ENCODE measurements around the gene ZER1.
"Not testable (repeated sequence)": the region's sequence is repeated elsewhere in the genome, so short reads cannot be mapped to it uniquely, and the experiment has no call there.

ZER1 gene

DNA sequence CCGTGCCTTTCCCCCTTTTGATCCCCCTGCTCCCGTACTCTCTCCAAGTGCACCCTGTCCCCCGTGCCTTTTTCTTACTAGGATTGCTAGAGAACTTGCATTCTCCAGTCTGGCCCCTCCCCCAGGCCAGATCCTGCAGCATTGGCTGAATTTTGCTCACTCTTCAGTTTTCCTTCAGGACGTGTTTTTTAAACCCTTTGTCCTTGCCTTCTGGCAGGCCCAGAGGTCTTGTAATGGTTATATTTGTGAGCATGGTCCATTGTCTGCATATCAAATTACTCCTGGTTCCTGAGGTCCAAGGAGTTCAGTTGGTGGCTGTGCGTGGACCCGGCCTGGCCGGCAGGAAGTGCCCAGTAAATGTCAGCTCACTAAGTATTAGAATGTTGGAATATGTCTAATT is 15.9 kb upstream of the ZER1 start:
- DNase-seq (ENCODE audit: low read depth, low spot score) = peak; percentile 22

DNA sequence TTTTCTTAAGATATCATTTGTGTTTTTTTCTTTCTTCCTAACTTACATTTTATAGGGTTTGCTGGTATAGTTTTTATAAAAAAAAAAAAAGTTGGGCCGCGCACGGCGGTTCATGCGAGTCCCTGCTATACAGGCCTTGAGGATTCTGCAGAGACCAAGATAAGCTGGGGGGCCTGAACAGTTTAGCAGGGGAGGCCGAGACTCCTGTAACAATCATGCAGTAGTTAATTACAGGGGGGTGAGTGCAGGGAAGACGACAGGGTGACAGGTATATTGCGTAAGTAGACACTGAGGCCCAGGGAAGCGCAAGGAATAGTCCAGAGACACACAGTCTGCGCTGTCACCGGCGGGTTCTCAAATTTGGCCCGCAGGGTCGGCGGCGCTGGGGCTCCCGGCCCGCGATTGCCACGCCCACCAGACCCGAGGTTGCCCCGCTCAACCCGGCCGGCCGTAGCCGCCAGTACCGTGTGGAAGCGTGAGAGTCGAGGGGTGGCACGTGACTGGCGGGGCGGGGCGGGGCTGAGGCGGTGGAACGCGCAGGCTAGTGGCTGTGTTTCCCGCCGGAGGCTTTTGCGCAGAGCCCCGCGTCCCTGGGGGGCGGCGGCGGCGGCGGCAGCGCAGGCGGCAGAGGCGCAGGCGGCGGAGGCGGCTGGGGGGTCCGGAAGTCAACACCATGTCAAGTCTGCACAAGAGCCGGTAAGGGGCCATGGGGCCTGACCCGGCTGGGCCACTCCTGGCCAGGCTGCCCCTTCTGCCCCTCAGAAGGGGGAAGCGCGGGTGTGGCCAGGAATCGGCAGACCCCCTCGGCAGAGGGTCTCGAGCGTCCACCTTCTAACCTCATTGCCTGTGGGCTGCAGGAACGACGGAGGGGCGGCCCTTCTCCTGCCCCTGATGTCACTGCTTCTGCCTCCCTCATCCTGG is 15.2 kb upstream of the ZER1 start, which contains the start of gene TBC1D13:
Gene TBC1D13 (plus strand): TSS at position 573 of the 921 bp plus-strand sequence. CDS start 101 bp downstream, at position 674.
- DNase-seq (ENCODE audit: low read depth, low spot score) = peak; percentile 93

DNA sequence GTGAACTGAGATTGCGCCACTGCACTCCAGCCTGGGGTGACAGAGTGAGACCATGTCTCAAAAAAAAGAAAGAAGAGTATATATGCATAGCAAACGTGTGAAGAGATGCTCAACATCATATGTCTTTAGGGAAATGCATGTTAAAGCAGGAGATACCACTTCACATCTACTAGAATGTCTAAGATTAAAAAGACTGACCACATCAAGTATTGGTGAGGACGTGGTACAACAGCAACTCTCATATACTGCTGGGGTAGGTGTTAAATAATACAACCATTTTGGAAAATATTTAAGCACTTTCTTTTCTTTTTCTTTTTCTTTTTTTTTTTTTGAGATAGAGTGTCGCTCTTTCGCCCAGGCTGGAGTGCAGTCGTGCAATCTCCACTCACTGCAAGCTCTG is 13.7 kb upstream of the ZER1 start:
- no peak for DNase-seq (ENCODE audit: low read depth, low spot score)

DNA sequence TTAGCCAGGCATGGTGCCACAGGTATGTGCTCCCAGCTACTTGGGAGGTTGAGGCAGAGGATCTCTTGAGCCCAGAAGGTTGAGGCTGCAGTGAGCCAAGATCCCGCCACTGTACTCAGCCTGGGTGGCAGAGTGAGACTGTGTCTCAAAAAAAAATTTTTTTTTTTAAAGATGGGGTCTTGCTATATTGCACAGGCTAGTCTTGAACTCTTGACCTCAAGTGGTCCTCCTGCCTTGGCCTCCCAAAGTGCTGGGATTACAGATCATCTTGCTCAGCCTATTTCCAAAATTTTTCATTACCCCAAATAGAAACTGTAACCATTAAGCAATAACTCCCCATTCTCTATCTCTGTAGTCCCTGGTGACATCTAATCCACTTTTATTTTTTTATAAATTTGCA is 10.9 kb upstream of the ZER1 start:
- DNase-seq (ENCODE audit: low read depth, low spot score) = no peak

DNA sequence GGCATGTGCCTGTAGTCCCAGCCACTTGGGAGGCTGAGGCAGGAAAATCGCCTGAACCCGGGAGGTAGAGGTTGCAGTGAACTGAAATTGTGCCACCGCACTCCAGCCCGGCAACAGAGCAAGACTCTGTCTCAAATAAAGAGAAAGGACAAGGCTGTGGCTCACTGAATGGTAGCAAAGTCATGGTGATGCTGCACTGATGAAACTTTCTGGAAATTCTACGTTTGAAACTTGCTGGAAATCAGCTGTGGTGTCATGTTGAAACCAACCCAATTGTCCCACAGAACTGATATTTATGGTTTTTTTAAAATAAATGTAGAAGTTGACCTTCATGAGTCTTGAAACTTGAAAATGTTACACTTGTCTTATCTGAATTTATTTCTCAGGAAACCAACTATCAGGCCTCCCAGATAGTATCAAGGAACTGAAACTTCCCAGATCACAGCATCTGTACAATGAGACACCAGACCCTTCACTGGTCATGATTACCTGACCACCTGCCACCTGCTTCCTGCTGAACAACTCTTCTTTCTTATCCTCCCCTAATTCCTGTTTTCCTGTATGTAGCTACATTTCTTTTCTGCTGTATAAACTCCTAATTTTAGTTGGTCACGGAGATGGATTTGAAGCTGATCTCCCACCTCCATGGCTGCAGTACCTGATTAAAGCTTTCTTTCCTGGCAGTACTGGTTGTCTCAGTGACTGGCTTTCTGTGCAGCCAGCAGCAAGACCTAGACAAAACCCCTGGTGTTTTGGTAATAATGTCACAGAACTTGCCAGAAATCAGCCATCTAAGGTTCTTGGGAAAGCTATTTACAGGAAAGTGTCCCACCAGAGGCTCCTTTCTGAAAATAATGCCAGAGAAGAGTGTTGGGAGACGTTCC is 9.7 kb upstream of the ZER1 start:
- no peak for DNase-seq (ENCODE audit: low read depth, low spot score)

DNA sequence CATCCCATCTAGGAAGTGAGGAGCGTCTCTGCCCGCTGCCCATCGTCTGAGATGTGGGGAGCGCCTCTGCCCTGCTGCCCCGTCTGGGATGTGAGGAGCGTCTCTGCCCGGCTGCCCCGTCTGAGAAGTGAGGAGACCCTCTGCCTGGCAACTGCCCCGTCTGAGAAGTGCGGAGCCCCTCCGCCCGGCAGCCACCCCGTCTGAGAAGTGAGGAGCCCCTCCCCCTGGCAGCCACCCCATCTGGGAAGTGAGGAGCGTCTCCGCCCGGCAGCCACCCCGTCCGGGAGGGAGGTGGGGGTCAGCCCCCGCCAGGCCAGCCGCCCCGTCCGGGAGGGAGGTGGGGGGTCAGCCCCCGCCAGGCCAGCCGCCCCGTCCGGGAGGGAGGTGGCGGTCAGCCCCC is 8.4 kb upstream of the ZER1 start:
- DNase-seq (ENCODE audit: low read depth, low spot score) = not testable (repeated sequence)

DNA sequence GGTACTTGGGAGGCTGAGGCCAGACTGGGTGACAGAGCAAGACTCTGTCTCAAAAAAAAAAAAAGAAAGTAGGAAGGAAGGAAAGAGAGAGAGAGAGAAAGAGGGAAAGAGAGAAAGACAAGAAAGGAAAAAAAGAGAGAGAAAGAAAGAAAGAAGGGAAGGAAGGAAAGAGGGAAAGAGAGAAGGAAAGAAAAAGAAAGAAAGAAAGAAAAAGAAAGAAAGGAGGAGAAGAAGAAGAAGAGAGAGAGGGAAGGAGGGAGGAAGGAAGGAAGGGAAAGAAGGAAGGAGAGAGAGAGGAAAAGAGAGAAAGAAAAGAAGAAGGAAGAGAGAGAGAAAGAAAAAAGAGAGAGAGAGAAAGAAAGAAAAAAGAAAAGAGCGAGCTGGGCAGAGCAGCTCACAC is 3.1 kb upstream of the ZER1 start:
- DNase-seq (ENCODE audit: low read depth, low spot score) = no peak

DNA sequence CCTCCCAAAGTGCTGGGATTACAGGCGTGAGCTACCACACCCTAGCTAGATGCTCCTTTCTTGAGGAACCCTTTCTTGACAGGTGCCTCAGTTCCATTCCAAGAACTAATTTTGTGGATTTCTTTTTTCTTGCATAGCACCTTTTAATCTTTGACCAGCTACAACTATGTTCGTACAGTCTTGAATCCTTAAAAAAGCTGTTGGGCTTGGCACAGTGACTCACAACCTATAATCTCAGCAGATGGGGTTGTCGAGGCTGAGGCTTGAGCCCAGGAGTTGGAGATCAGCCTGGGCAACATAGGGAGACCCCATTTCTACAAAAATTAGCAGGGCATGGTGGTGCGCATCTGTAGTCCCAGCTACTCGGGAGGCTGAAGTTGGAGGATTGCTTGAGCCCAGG is 1.3 kb upstream of the ZER1 start:
- DNase-seq (ENCODE audit: low read depth, low spot score) = no peak

DNA sequence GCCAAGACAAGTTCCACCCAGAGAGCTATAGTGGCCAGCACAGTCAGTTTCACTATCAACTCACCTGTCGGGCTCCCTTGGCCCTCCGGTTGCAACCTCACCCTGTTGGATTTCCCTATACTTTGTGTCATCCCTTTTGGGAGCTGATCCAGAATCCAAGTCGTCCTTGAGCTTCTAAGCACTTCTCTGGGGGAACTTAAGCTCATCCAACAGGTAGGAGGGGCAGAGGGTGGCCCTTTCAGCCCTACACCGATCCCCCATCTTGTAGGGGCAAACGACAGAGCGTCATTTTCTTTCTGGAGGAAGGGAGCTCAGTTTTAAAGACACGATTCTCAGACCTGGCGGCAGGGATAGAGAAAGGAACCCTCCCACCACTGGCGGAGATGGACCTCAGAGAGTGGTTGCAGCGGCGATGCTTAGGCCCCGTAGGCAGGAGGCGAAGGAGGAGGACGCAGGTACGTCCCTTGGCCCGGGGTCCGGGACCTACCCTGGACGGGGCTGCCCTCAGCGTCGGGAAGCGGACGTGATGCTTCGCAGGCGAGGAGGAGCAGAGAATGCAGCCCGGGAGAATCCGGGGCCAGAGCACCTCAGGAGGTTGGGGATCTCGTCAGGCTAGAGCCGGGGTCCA is 519 bp downstream of the ZER1 start:
- DNase-seq (ENCODE audit: low read depth, low spot score) = peak; percentile 55

DNA sequence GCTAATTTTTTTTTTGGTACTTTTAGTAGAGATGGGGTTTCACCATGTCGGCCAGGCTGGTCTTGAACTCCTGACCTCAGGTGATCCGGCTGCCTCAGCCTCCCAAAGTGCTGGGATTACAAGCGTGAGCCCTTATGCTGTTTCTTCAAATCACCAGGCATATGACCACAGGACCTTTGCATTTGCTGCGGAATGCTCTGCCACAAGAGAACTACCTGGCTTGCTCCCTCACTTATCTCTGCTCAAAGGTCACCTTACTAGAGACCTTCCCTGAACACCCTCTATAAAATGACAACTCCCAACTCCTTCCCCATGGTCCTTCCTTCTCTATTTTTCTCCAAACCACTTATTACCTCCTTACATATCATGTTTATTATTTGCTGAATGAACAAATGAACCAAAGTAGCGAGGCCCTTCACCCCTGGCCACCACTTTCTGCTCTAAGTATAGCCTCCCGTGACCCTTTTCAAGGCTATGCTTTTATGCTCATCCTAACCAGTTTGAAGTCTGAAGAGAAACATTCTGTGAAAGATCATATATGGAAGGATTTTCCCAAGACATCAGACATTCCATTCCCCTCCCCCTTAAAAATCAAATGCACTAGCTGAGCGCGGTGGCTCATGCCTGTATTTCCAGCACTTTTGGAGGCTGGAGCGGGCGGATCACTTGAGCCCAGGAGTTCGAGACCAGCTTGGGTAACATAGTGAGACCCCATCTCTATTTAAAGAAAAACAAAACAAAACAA is 1.3 kb downstream of the ZER1 start:
- no peak for DNase-seq (ENCODE audit: low read depth, low spot score)

DNA sequence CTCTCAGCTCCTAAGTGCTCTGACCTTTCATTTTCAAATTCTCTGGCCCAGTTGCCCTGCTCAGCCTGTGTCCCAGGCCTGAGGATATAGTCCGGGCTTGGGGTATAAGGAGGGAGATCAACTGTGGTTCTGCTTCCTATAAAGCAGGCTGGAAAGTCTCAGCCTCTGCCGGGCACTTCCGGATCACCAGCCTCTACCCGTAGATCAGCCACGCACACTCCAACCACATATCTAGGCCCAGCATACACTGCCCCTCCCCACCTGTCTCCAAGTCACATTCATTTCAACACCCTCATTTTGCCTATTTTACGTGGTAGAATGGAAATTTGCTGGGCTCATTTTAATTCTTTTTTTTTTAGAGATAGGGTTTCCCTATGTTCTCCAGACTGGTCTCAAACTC is 3.1 kb downstream of the ZER1 start:
- DNase-seq (ENCODE audit: low read depth, low spot score) = no peak

DNA sequence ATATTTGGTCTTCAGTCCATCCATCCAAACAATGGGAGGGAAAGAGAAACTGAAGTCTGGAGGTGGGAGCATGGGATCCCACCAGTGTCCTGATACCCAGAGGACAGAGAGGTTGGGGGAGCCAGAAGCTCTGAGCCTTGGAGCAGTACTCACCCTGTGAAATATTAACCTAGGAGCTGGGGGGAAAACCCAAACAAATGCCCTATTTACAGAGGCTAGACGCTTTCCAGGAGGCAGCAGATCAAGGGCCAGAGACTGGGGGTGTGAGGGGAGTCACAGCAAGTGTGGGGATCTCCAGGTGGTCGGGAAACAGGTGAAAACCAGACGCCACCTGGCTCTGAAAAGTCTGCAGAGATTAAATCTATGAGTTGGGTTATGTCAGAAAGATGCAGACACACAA is 6.2 kb downstream of the ZER1 start:
- DNase-seq (ENCODE audit: low read depth, low spot score) = no peak

DNA sequence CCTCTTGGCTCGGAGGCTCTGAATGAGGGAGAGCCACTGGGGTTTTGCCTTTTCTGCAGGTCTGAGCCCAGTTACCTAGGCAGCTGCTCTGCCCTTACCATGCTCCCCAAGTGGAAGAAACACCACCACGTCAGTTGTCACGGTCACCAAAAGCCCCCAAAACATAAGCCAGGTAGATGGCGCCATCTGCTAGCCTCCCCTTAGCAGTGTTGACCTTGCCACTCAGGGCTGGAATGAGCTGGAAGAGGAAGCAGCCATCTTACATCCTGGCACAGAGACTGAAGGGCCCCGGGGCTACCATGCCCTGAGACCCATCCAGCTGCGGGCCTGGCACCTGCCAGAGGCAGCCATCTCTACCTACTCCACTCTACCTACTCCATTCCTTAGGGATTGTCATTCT is 7.4 kb downstream of the ZER1 start:
- no peak for DNase-seq (ENCODE audit: low read depth, low spot score)

DNA sequence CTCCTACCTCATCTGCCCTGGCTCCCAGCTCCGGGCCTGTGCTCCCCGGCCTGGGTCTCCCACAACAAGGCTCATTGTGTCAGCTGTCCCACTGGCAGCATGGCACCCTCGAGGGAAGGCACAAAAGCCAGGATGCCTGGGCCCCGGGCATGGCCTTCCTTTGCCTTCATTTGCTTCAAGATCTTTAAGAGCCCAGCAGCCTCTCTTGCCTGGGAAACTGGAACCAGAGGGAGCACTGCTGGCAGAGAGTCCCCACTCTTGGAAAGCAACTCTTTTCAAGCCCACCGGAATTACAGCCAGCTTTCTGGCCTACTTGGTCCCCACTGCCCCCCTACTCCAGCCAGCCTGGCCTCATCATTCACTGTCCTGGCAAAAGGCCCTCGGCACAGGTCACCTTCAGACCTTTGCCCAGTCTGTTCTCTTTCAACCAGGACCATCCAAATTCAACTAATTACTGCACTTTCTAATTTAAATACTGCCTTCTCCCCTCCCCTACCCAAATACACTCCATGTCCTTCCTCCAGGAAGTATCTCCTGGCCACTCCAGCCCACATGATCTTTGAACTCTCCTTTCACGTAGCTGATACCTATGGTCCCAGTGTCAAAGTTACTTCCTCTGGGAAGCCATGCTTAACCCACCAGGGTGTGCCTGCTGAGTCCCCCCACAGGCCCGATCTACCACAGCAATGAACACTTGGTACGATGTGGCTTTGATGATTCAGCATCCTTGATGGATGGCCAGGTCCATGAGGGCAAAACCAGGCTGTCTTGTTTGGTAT is 8.9 kb downstream of the ZER1 start:
- DNase-seq (ENCODE audit: low read depth, low spot score) = peak; percentile 24

DNA sequence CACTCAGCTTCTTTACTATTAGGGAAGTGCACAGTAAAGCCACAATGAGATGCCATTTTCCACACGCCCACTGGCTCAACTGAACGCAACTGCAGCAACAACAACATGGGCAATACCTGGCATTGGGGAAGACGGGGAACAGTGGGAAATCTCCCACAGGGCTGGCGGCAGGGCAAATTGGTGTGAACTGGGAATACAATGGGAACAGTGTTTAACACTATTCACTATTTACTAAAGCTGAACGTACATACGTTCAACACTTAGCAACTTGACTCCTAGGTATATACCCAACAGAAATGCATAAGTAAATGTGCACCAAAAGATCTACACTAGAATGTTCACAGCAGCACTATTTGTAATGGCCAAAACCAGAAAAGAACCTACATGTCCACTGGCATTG is 14.1 kb downstream of the ZER1 start:
- DNase-seq (ENCODE audit: low read depth, low spot score) = no peak

DNA sequence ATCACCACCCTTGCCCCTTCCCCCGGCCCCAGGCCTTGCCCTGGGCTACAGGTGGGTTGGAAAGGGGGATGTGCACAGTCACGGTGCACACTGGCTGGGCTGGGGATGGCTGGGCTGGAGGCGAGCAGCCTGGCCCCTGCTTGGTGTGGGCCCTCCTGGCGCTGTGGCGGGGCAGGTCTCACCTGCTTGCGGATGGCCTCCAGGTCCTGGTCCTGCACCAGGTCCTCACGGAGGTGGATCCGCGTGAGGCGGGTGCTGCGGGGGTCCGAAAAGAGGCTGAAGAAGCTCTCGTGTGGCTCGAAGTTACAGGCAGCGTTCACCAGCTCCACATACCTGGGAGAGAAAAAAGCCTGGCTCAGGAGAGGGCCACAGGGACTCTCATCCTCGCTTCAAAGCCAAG is 18.1 kb downstream of the ZER1 start:
- no peak for DNase-seq (ENCODE audit: low read depth, low spot score)

DNA sequence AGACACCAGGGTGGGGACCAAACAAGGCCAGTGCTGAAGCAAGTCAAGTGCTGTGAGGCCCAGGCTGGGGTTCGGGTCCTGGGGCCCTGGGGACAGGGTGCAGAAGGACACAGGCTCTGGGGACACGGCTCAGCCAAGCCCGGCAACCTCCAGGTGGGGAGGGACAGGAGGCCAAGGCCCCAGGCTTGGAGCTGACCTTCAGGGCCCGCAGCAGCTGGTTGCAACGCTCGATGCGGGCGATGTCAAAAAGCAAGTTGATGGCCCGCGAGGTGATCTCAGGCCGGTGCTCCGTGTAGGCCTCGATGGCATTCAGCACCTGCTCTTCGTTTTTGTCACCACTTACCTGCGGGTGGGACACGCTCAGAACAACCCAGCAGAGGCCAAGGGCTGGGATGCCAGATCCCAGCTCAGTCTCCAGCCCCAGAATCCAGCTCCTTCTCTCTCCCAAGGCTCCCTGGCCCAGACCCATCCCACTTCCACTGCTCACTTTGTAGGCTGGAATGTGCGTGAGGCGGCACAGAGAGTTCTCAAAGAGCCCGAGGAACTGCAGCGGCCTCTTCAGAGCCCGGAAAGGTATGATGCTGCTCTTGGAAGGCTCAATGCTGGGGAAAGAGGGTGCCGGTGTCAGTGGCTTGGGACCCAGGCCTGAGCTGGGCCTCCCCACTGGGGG is 20.7 kb downstream of the ZER1 start:
- DNase-seq (ENCODE audit: low read depth, low spot score) = no peak

DNA sequence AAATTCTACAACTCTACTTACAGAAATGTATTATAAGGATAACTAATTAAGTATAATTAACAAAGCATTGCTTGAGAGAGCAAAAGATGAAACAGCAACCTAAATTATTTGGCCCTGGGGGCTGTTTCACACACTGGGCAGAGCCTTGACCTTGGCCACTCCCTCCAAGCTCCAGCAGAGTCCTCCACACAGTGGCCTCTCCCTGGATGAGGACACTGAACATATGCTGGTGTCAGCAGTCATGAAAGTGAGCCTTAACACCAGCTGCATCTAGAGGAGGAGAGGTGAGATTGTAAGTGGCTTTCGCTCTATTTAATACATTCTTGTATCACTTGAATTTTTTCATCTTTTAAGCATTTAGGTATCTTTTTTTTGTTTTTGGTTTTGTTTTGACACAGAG is 24.5 kb downstream of the ZER1 start:
- no peak for DNase-seq (ENCODE audit: low read depth, low spot score)

DNA sequence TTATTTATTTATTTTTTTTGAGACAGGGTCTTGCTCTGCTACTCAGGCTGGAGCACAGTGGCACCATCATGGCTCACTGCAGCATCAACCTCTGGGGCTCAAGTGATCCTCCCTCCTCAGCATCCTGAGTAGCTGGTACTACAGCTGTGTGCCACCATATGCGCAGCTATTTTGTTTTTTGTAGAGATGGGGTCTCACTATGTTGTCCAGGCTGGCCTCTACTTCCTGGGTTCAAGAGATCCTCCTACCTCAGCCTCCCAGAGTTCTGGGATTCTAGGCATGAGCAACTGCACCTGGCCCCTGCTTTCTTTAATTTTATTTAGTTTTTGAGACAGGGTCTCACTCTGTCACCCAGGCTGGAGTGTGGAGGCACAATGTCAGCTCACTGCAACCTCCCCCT is 28.3 kb downstream of the ZER1 start:
- DNase-seq (ENCODE audit: low read depth, low spot score) = no peak

DNA sequence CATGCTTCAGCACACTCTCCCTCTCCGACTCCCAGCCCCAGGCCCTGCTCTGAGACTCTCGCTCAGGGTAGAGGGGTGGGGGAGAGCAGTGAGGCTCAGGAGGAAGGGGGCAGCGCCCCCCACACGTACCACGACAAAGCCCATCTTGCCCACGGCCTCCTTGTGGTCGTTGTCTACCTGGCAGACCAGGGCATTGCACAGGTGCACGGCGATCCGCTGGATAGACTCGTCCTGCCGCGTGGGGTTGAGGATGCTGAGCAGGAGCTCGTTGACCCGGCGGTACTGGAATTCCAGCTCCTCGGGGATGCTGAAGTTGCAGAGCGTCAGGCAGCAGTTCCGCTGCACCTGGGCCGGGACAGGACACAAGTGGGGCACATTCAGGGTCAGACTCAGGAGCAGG is 29.3 kb downstream of the ZER1 start:
- DNase-seq (ENCODE audit: low read depth, low spot score) = no peak
